HG03457 (cell line): ENCODE results near the gene CETP.
"Not testable (repeated sequence)": the region's sequence is repeated elsewhere in the genome, so short reads cannot be mapped to it uniquely, and the experiment has no call there.

Experiments used
- ATAC-seq: cut with Tn5 transposase; IDR thresholded peaks from one replicate; pipeline ENCODE4 v1.9.1; 2021; ENCODE audit warnings: moderate number of reproducible peaks; ENCODE audit not compliant: unreplicated experiment

Gene CETP

DNA sequence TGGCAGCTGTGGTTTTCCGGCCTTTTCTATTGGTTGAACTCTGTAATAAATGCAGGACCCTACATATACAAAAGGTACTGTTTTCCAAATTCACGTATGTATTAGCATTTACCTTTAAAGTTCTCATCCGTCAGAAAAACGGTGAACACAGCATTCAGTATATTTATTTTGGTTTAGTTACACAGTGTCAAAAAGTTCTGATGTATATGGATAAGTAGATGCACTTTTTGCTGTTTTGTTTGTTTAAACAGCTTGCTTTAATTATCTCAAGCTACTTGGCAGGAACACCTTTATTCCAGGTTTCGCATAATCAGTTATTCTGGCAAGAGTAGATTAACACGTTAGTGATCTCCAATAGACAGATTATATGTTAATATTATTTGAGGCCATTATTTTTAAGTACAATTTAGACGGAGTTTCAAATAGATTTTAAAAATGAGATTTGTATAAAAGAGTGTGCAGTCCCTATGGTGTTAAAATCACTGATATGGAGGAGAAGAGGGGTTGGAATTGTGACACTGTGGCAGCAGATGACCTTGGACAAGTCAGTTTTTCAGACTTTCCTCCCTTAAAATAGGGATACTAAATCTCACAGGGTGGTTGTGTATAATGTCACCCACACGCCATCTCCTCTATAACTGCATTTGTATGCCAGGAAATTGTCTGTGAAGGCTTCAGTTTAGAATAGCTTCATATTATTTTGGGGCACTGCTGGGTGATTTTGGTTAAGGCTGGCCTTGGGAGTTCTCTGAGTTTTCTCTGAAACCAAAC lies 27.7 kb upstream of the CETP start:
- no peak for ATAC-seq

DNA sequence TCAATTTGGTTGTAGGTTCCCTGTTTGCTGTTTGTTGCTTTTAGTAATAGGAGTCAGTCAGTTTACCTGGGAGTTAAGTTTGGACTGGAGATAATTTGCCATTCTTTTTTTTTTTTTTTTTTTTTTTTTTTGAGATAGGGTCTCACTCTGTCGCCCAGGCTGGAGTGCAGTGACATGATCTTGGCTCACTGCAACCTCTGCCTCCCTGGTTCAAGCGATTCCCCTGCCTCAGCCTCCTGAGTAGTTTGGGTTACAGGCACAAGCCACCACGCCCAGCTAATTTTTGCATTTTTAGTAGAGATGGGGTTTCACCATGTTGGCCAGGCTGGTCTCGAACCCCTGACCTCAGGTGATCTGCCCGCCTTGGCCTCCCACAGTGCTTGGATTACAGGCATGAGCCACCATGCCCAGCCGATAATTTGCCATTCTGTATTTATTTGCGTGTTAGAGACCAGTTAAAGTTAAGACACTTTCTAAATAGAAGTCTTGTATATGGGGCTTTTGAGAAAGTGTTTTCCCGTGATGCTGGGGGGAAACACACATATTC lies 27.1 kb upstream of the CETP start:
- not testable (repeated sequence) for ATAC-seq

DNA sequence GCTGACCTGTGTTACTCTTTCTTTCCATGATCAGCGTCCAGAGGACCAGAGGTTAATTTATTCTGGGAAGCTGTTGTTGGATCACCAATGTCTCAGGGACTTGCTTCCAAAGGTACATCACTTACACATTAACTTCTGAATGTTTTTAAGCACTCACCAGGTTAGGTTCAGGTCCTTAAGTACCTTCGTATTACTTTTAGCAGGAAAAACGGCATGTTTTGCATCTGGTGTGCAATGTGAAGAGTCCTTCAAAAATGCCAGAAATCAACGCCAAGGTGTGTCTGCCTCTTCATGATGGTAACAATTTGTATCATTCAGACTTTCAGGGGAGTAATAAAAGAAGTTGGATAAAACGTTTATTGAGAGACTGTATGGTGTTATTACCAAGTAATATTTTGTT lies 26.5 kb upstream of the CETP start:
- ATAC-seq = no peak

DNA sequence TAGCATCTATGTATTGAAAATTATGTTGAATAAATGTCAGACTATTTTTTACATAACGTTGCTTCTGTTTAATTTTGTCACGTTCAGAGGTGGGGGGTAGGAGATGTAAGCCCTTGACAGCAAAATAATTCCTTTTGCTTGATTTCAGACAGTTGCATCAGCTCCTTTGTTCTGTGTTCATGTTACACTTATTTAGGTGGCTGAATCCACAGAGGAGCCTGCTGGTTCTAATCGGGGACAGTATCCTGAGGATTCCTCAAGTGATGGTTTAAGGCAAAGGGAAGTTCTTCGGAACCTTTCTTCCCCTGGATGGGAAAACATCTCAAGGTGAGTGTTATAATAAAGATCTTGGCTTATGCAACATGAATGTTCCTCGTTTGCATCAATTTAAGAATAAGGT lies 25.3 kb upstream of the CETP start:
- no peak for ATAC-seq

DNA sequence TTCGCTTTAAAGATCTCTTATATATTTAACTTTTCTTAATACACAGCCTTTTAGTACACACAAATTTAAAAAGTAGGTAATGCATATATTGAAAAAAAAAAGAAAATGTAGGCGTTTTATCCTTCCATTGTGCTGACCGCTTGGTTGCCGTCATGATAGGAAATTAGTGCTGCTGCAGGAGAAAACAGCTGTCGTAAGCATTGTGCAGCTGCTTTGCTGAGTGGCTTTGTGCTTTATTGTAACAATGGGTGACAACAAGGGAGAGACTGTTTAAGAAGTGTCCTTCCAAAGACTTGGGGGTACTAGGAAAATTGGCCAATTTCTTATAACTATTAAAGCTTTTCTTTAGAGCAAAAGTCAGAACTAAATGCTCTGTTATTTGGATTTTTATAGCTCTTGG lies 24.8 kb upstream of the CETP start:
- ATAC-seq = no peak

DNA sequence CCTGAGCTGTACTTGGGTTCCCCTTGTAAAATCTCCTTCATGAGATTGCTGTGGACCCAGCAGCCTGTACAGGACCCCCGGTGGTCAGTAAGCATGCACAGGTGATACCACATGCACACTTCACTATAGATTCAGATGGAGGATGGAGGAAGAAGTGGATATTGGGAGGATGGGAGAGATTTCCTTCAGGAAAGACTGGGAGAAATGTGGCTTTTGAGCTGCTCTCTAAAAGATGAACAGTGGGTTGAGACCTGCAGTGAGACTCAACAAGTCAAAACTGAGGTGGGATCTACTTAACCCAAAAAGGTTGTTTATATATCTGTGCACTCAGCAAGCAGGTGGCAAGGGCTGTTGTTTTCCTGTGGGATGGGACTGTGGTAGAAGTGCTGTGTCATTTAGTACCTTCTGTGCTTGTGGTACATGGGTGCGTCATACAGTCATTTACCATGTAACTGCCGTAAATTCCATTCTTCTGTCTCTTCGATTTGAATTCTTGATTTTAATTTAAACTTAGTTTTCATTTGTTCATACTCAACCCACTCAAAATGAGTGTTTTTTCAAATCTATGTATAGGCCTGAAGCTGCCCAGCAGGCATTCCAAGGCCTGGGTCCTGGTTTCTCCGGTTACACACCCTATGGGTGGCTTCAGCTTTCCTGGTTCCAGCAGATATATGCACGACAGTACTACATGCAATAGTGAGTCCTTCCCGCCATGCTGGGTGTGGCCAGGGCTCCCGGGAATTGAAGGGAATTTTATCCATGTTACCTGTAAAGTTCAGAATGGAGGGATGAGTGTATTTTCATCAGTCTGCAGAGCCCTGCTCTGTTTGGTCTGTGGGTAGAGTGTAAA lies 22.9 kb upstream of the CETP start:
- no peak for ATAC-seq

DNA sequence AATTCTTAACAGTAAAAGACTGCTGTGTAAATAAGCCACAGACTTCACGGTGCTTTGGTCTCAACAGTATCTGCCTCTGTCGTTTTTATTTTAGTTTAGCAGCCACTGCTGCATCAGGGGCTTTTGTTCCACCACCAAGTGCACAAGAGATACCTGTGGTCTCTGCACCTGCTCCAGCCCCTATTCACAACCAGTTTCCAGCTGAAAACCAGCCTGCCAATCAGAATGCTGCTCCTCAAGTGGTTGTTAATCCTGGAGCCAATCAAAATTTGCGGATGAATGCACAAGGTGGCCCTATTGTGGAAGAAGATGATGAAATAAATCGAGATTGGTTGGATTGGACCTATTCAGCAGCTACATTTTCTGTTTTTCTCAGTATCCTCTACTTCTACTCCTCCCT lies 21.9 kb upstream of the CETP start:
- no peak for ATAC-seq

DNA sequence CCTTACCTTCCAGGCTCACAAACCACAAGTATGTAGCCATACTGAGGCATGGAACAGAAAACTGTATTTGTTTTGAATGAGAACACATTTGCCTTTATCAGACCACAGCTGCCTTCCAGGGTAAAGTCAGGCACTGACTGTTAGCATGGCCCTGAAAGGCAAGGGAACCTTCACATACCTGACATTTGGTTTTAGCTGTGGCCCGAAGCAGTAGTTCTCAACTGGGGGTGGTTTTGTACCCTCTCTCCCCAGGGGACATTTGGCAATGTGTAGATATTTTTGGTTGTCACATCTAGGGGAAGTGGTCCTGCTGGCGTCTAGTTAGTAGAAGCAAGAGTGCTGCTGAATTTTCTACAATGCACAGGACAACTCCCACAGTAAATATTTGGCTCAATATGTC lies 20.7 kb upstream of the CETP start:
- no peak for ATAC-seq

DNA sequence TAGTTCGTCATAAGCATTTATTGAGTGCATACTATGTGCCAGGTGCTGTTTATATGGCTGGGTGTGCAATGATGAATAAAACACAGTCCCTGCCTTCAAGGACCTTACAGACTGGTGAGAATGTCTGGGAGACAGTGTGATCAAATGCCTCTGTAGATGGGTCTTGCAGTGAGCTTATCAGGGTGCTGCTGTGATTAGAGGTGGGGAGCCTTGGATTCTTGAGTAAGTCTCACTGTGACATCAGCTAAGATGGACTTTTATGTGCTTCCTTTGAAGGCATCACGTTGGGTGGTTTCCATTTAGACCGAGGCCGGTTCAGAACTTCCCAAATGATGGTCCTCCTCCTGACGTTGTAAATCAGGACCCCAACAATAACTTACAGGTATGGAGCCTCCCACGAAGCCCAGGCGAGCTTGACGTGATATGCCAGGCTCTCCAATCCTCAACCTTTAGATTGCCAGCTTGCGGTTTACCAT lies 19.9 kb upstream of the CETP start:
- ATAC-seq = no peak

DNA sequence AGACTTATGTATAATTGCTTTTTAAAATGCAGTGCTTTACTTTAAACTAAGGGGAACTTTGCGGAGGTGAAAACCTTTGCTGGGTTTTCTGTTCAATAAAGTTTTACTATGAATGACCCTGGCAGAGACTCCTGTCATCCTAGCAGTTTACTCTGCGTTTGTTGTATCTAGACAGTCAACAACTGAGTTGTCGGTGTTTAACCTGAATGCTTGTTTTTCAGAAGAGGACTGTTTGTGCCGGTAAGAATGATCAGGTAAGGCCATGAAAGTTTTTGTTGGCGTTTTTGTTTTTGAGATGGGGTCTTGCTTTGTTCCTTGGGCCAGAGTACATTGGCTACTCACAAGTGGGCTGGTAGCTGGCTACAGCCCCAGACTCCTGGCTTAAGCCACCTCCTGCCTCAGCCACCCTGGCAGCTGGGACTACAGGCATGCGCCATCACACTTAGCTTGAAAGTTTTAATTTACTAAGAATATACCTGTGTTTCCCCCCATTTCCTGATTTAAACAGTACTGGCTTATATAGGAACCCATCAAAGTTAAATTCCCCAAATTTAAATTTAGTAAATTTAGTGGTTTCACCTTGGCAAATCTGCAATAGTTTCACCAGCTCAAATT lies 17.9 kb upstream of the CETP start:
- ATAC-seq = no peak

DNA sequence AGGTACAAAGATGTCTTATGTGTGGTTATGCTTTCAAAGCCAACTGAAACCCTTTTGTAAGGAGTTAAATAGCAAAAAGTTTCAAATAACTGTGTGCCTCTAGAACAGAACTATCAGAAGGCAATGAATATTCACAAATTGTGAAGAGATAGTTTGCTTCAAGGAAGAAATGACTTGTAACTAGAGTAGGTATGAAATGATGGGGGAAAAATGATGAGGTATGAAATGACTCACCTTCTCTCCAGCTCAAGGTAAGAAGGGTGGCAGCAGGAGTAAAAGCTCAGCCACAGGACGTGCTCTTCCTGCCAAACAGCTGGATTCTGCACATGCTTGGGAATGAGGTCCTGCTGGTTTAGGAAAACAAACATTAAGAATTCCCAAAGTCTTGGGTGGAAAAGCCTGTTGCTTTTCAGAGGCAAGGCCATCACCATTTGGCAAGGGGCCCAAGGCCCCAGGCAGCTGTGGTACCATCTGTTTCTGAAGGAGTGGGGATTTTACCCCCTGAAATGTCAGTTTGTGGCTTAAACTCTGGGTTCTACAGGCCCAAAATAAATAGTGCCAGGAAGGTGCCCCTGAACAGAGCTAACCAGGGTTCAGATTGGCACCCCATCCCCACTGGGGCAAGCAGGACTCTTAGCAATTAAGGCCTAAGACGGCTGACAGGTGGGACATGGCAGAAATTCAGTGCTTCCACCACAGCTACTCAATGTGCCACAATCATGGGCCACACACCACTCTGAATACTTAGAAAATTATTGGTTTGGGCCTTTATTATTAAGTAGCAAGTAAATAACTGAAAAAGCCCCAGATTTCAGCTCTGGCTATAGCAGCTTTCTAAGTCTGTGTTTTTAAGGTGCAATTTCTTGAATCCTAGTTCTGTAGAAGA lies 16.6 kb upstream of the CETP start:
- ATAC-seq = no peak

DNA sequence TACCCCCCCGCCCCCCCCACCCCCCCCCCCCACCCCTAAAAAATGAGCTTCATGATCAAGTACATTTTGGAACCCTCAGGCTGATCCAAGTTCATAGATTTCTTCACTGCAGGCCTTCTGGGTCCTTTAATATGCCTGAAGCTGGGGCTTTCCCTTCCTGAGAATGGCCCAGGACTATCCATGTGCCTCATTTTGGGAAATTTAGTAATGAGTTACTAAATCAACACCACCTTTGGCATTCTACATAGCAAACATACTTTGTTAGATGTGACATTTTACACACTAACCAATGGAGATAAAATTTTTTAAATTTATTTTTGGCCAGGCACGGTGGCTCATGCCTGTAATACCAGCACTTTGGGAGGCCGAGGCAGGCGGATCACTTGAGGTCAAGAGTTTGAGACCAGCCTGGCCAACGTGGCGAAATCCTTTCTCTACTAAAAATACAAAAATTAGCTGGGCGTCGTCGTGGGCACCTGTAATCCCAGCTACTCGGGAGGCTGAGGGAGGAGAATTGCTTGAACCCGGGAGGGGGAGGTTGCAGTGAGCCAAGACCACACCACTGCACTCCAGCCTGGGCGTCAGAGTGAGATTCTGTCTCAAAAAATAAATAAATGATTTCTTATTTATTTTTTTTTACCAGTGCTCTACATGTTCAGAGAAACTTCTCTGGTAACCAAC lies 15.8 kb upstream of the CETP start:
- ATAC-seq = no peak

DNA sequence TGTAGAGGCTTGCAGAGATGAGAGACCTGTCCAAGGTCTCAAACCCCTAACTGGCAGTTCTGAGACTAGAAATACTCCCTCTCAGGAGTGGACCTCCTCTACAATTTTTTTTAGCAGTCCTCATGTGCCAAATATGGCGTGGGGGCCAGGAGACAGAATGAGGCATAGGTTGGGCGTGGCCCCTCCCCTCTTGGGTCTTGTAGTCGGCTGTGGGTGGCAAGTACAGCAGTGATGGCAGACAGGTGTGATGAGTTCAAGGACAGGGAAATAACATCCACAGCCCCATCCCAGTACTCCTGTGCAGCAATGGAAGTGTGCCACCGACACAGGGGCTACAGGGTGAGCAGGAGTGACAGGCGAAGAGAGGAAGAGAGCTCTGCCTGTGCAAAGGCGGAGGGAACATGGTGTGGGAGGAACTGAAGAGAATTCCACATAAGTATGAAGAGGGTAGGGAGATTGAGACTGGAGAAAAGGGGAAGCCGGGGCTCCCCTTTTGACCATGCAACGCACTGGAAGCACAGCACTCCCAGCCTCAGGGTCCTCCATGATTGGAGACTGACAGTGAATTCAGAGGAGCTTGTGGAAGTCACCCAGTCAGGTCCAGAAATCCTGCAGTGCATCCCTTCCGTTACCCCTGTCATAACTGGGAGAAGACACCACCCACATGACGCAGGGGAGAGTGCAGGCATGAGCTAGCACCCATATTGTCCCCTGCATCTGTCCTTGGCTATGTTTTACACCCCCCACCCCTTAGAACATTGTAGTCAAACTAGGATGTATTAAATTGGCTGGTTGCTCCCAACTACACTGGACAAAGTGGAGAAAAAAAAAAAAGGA lies 14.8 kb upstream of the CETP start:
- no peak for ATAC-seq

DNA sequence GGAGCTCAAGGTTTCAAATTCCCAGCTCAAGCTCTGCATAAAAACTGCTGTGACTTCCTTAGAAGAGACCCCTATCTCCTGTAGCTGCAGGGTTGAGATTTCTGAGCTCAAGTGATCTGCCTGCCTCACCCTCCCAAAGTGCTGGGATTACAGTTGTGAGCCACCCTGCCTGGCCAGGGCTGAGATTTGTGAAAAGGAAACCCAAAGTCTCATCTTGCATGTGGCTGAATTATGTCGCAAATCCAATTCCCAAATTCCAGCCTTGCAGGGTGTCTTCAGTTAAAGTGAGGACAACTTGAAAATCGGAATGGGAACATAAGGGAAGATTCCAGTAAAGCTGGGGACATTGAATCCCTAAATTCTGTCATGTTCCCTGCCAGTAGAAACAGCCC lies 14.2 kb upstream of the CETP start:
- ATAC-seq = no peak

DNA sequence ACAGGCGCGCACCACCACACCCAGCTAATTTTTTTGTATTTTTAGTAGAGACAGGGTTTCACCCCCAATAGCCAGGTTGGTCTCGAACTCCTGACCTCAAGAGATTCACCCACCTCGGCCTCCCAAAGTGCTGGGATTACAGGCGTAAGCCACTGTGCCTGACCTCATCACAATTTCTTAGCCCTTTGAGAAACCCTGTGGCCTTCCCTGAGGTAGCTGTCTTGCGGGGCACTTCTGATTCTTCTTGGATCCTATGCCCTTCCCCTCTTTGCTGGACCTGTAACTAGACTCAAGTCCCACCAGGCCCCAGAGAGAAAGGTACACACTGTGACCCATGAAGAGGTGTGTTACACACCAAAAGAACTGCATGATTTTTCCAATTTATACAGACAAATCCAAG lies 13.5 kb upstream of the CETP start:
- no peak for ATAC-seq

DNA sequence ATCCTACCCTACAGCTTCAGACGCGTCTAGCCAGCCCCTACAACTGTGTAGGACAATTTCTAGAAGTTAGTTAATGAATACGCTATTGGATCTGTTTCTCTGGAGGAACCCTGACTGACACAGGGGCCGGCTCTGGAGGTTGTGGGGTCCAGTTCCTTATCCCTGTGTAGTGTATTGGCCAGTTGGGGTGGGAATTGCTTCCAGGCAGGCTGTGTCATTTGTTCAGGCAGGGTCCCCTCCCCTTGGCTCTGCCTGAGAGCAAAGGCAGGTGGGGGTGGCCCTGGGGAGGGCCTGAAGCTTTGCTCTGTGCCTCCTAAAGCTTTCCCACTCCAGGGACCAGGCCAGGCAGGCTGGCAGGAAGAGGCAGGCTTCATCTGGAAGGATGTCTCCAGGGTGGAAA lies 11.7 kb upstream of the CETP start:
- no peak for ATAC-seq

DNA sequence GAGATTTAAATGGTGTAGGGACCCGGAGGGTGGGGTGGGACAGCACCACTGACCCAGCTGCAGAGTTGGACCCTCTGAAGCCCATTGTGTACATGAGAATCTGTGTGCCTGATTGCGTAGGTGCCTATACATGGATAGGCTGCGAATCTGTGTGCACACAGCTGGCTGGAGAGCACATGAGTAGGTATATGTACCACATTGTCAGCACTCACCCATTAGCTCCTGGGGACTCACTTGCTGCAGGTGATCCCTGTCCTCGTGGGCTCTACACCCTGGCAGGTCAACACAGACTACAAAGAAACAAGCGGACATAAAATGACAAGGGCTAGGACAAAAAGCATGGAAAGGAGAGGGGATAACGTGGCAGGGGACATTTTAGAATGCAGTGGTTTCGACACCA lies 11.3 kb upstream of the CETP start:
- ATAC-seq = no peak

DNA sequence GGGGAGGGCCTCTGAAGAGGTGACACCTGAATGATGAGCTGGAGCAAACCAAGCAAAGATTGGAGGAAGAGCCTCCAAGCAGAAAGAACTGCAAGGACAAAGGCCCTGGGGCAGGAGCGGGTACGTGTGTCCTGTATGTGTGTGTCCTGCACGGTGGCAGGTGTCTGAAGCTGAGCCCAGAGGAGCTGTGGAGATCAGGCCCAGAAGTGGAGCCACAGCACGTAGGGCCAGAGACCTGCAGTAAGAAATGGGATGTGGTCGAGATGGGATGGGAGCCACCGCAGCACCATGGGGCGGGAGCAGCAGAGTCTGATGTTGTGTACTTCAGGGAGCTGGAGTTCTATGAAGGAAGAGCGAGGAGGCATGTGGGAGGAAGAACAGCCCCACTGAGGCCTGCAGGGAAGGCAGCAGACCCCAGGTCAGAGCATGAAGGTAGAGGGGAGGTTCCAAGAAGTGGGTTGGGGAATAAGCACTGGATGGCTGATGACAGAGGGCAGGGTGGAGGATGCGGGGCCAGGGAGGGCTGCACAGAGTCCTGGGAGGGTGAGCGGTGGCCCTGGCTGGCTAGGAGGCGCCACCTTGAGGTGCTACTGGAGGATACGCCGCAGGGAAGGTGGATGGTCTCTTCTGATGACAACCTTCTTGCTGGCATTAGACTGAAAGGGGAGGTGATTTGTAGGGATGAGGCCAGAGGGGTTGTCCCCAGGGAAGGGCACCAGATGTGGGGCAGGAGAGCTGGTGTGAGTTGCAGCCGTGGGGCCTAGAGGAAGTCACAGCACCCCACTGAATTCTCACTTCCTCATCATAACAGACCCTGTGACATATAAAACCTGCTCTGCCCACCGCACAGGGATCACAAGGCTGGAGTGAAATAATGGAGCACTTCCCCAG lies 10.6 kb upstream of the CETP start:
- ATAC-seq = peak; percentile 35
